ENCODE data around the gene MLXIP. TPM values are rescaled to one million over a fixed set of nuclear protein-coding genes. Genes with fewer than 3 reads are reported as not detected.

MLXIP gene
- total RNA-seq, 4 donors from 2014 or later: 99.5 to 302 (median 151) TPM

DNA sequence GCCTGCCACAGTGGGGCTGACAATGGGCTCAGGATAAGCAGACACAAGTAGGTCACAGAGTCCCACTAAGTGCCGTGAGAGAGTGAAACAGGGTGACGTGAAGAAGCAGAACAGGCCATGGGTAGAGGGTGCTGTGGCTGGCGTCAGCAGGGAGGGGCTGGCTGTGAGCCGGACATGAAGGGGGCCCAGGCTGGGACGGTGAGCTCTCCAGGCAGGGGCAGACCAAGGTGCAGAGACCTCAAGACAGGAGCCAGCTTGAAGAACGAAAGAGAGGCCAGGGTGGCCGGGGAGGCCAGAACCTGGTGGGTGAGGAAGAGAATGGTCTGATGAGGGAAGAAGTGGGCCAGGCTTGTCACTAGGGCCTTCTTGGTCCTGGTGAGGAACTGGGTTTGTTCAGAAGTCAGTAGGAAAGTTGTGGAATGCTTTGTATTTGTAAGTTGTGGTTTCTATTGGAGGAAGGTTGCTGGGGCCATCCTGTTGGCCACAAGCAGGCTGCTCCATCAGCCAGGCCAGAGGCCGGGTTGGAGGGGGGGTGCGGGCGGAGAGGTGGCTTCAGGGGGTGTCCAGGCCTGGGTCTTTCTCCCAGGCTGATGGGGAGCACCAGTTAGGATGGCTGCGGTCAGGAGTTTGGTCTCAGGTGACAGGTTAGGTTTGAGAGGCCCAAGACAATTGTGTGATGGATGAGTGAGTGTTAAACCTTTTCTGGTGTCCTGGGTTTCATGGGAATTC, 21.4 kb upstream of the MLXIP start:
- intact Hi-C loops (cut with DNase I; ENCODE audit: low total_unique reads) (no loop called here), in situ Hi-C loops (cut with MboI; ENCODE audit: low pct_ligation_motif_present in 1 of 4, low pct_unique_long_range_greater_than_20kb in 1 of 4, low sequenced_read_pairs in 3 of 4) (loop anchor here in 3 of 4 donors (5.0 to 10.0 kb wide), 3 partner anchors 65 to 138 kb away; no protein-coding TSS in a partner anchor)
- no peak overlapping the region for H3K4me3 ChIP-seq
- TF ChIP-seq POLR2AphosphoS5 (IDR thresholded peaks at IDR 0.05) (no peak), CTCF (IDR thresholded peaks at IDR 0.05) (no peak), POLR2A (IDR thresholded peaks at IDR 0.05) (no peak), EP300 (IDR thresholded peaks at IDR 0.05; ENCODE audit: low read depth) (no peak)
- no peaks in the 10 kb centered on the region for H3K36me3 ChIP-seq
- no peaks in the 10 kb centered on the region for H3K9me3 ChIP-seq
- DNase-seq: no peak
- no peaks in the 10 kb centered on the region for H3K27me3 ChIP-seq
- H3K4me1 ChIP-seq: peaks cover 10 to 46% (median 30%) of the 10 kb centered on the region in 4 donors
- WGBS, 2 donors (ENCODE audit: low coverage in 1 of 2): 80 to 95% methylated on average over 3 to 11 of the region's 11 CpGs
- H3K27ac ChIP-seq: peak overlapping the region in 2 of 4 donors; percentile 22 to 87

DNA sequence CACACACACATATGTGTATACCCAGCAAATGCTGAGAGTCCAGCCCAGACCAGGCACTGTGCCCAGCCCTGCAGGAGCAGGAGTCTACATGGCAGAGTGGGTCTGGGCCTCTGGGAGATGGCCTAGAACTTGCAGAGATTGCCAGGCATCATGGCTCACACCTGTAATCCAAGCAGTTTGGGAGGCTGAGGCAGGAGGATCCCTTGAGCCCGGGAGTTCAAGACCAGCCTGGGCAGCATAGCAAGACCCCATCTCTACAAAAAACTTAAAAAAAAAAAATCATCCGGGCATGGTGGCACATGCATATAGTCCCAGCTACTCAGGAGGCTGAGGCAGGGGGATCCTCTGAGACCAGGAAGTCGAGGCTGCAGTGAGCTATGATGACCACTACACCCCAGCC, 20.8 kb upstream of the MLXIP start:
- intact Hi-C loops (cut with DNase I; ENCODE audit: low total_unique reads) (no loop called here), in situ Hi-C loops (cut with MboI; ENCODE audit: low pct_ligation_motif_present in 1 of 4, low pct_unique_long_range_greater_than_20kb in 1 of 4, low sequenced_read_pairs in 3 of 4) (loop anchor here in 3 of 4 donors (5.0 to 10.0 kb wide), 3 partner anchors 65 to 137 kb away; no protein-coding TSS in a partner anchor)
- Histone ChIP-seq H3K27me3 (no peaks in the 10 kb centered on the region), H3K27ac (peak overlapping the region in 2 of 4 donors; percentile 87 to 92), H3K36me3 (no peaks in the 10 kb centered on the region), H3K9me3 (no peaks in the 10 kb centered on the region), H3K4me3 (no peak overlapping the region), H3K4me1 (peaks cover 16 to 47% (median 36%) of the 10 kb centered on the region in 4 donors)
- no peak for DNase-seq
- 93% methylated on average over 3 of the region's 3 CpGs; no CpG with 5 or more reads in 1 of the 2 donors for WGBS, 2 donors (ENCODE audit: low coverage in 1 of 2)
- TF ChIP-seq POLR2A (IDR thresholded peaks at IDR 0.05) (no peak), EP300 (IDR thresholded peaks at IDR 0.05; ENCODE audit: low read depth) (no peak), POLR2AphosphoS5 (IDR thresholded peaks at IDR 0.05) (no peak), CTCF (IDR thresholded peaks at IDR 0.05) (no peak)

DNA sequence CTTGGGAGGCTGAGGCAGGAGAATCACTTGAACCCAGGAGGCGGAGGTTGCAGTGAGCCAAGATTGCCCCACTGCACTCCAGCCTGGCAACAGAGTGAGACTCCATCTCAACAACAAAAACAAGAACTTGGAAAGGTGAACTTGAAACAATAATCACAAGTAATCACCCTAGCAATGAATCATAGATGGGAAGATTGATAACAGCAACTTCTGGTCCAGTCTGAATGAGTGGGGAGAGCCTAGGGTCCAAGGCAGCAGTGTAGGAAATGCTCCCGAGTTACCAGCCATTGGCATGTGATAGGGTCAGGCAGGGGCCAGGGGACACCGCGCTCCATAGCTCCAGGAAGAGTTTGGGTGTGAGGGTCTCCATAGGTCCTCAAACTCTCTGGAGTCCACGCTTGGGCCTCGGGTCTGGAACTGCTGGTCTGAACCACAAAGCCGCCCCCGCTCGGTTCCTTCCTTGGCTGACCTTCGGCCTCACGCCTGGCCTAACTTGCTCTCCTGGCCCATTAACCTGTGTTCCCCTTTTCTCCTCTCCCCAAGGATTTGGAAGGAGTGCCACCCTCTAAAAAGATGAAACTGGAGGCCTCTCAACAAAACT, 19.9 kb upstream of the MLXIP start:
- H3K9me3 ChIP-seq: no peaks in the 10 kb centered on the region
- DNase-seq: no peak
- intact Hi-C loops (cut with DNase I; ENCODE audit: low total_unique reads) (no loop called here), in situ Hi-C loops (cut with MboI; ENCODE audit: low pct_ligation_motif_present in 1 of 4, low pct_unique_long_range_greater_than_20kb in 1 of 4, low sequenced_read_pairs in 3 of 4) (loop anchor here in 3 of 4 donors (5.0 to 10.0 kb wide), 3 partner anchors 64 to 136 kb away; no protein-coding TSS in a partner anchor)
- no peaks in the 10 kb centered on the region for H3K27me3 ChIP-seq
- no peaks in the 10 kb centered on the region for H3K36me3 ChIP-seq
- peak overlapping the region; percentile 67 to 92 (median 88) for H3K27ac ChIP-seq
- H3K4me1 ChIP-seq: peaks cover 24 to 56% (median 43%) of the 10 kb centered on the region in 4 donors
- no peak for TF ChIP-seq POLR2AphosphoS5 (IDR thresholded peaks at IDR 0.05)
- no peak for TF ChIP-seq EP300 (IDR thresholded peaks at IDR 0.05; ENCODE audit: low read depth)
- no peak for TF ChIP-seq CTCF (IDR thresholded peaks at IDR 0.05)
- TF ChIP-seq POLR2A (IDR thresholded peaks at IDR 0.05): no peak
- H3K4me3 ChIP-seq: no peak overlapping the region
- WGBS, 2 donors (ENCODE audit: low coverage in 1 of 2): 86 to 100% methylated on average over 1 to 11 of the region's 11 CpGs

DNA sequence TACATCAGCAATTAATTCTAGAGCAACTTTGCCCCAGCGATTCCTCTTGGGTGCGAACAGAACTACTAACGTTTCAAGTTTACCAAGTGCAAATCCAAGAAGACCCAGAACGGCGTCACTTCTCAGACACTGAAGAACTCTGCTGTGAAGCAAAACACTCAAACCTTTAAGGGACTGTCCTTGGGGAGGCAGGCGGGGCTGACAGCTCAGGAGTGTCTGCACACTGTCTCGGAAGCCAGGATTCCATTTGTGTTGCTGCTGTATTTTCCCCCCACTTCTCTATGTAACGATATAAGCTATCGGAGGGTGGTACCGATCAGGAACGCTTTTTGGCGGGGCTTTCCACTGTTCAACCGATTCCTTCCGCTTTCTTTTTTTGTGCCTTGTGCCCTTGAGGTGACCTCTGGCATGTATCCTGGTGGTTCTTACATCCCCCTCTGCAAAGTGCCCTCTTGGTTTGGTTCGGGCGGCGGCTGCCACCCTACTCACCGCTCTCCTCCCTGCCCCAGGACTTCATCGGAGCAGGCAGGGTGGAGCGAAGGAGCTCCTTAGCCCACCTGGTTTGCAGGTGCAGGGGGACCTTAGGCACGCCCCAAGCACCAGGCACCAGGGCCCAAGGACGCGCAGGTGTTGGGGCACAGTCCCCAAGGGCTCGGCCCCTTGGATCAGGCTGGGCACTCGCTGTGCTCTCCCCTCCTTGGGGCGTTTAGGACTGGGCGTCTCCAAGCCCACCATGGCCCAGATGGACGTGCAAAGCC, 19.2 kb upstream of the MLXIP start:
- peak overlapping the region; percentile 67 to 92 (median 88) for H3K27ac ChIP-seq
- TF ChIP-seq POLR2A (IDR thresholded peaks at IDR 0.05): no peak
- TF ChIP-seq POLR2AphosphoS5 (IDR thresholded peaks at IDR 0.05): peak in 1 of 3 donors; percentile 33
- WGBS, 2 donors (ENCODE audit: low coverage in 1 of 2): 86 to 94% methylated on average over 7 to 28 of the region's 28 CpGs
- intact Hi-C loops (cut with DNase I; ENCODE audit: low total_unique reads): no loop called here
- H3K36me3 ChIP-seq: no peaks in the 10 kb centered on the region
- H3K27me3 ChIP-seq: no peaks in the 10 kb centered on the region
- H3K4me3 ChIP-seq: no peak overlapping the region
- no peaks in the 10 kb centered on the region for H3K9me3 ChIP-seq
- peaks cover 31 to 56% (median 44%) of the 10 kb centered on the region in 4 donors for H3K4me1 ChIP-seq
- no peak for DNase-seq
- in situ Hi-C loops (cut with MboI; ENCODE audit: low pct_ligation_motif_present in 1 of 4, low pct_unique_long_range_greater_than_20kb in 1 of 4, low sequenced_read_pairs in 3 of 4): loop anchor here in 3 of 4 donors (5.0 to 10.0 kb wide), 3 partner anchors 63 to 135 kb away; no protein-coding TSS in a partner anchor

All from transverse colon (tissue), 4 donors.